UCSD-AML1 (cell line): ENCODE results near the gene NECTIN1.

Experiments used
- DNase-seq: peaks from one replicate; lab custom pipeline; 2025; ENCODE audit not compliant: unreplicated experiment; lab: John Stamatoyannopoulos, UW

NECTIN1 gene

GRCh38 chr11:119714189-119714588 is 14.8 kb downstream of the NECTIN1 start:
- DNase-seq: no peak

DNA sequence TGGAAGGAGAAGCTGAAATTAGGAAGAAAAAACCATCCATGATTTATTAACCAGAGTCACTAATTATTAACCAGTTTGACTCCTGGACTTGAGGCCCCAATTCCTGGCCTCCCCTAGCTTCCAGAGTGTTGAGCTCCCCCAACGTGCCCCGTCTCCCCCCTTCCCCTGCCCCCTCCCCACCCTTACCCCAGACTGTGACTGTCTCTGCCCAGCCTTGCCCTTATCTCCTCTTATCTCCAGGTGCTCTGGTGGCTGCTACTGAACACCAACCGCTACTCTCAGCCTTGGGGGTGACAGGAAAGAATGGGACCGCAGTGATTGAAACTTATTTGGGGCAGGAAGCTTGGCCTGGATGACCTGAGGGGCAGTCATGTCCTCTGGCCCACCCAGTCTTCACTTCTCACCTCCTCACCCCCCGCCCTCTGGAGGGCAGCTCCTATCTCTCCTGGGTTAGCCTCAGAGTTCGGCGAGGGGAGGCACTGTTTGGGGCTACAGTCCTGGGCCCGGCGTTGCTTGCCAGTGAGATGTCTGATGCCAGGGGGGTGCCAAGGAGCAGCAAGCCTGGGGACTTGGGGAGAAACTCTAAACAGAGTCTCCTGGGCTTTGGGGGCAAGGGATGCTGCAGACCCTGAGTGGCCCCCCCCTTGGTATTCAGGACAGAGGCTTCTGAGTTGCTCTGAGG is 15.5 kb downstream of the NECTIN1 start:
- DNase-seq: no peak

GRCh38 chr11:119712459-119713358 is 16.3 kb downstream of the NECTIN1 start:
- no peak for DNase-seq

DNA sequence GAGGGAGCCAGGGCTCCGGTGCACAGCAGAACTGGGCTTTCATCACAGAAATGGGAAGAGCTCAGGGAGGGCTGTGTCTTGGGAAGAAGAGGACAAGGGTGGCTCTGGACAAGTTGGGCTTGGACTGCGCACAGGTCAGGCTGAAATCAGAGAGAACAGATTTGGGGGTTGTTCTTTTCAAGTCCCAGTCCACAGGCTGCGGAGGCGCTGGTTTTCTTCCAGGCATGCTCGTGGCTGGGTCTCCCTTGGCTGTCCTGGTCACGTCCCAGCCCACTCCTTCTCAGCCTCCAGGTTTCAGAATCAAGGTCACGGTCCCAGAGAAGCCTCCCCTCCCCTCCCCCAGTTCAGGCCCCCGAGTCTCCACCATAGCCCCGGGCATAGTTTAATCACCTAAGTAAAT is 17.0 kb downstream of the NECTIN1 start:
- DNase-seq: no peak

DNA sequence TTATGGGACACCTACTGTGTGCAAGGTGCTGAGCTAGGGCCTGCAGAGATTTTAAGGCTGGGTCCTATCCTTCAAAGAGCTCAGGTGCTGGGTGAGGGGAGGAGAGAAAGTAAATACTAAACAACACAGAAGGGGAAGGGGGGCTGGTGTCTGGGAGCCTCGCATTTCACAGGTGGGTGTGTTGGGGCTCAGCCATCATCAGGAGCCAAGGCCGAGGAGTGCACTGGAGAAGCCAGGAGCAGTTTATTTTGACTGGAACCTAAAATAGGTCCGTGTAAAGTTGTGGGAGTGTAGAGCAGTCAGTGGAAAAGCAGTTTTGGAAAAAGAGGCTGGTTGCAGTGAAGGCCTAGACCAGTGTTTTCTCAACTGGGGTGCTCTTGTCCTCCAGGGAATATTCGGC is 17.5 kb downstream of the NECTIN1 start:
- no peak for DNase-seq

DNA sequence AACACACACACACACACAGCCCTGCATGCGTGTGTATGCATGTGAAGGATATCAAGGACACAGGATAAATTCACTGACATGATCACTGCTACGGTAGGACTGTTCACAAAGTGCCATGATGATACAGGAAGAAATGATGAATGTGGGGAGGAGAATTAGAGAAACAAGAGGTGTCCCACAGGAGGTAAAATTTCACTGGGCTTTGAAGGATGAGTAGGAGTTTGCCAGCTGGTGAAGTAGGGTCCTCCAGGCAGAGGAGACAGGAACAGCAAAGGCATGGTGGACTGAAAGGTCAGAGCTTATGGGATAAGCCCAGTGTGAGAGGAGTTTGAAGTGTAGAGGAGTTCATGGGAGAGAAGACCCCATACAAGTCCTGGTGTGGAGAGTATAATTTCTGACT is 18.6 kb downstream of the NECTIN1 start:
- no peak for DNase-seq

GRCh38 chr11:119709638-119710346 is 19.2 kb downstream of the NECTIN1 start:
- DNase-seq: no peak

DNA sequence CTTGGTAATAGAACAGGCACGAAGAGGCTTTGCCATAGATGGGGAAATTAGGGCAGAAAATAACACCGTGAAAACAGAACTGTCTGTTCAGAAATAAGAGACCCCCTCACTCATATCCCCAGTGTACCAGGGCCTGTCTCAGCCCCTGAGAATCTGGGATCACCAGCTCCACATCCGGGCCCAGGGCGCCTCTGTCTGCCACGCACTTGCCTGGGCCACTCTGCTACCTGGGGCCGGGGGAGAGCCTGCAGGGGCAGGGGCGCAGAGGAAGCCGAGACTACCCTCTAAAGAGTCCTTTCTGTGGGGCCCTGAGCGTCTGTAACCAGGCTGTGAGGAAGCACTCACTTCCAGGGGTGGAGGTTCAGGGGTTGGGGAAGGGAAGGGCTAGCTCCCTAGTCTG is 19.8 kb downstream of the NECTIN1 start:
- DNase-seq: no peak

GRCh38 chr11:119708384-119708783 is 20.6 kb downstream of the NECTIN1 start:
- no peak for DNase-seq

GRCh38 chr11:119706887-119707286 is 22.1 kb downstream of the NECTIN1 start:
- no peak for DNase-seq

DNA sequence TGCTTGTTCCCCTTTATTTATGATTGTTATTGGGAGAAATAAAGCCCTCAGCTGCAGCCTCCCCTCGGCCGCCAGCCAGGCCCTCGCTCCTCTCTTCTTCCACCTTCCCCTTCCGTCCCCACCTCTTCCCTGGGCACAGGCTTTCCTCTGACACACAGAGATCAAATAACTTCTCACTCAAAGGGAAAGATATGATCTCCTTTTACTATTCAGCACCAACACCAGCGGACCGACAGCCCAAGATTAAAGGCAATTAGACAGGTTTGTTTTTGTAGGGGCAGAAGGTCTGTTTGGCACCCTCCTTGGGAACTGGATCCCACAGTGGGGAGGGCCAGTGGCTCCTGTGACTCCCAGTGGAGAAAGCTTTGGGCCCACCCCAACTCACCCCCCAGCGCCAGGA is 23.0 kb downstream of the NECTIN1 start:
- DNase-seq: no peak

GRCh38 chr11:119705362-119705761 is 23.6 kb downstream of the NECTIN1 start:
- no peak for DNase-seq

DNA sequence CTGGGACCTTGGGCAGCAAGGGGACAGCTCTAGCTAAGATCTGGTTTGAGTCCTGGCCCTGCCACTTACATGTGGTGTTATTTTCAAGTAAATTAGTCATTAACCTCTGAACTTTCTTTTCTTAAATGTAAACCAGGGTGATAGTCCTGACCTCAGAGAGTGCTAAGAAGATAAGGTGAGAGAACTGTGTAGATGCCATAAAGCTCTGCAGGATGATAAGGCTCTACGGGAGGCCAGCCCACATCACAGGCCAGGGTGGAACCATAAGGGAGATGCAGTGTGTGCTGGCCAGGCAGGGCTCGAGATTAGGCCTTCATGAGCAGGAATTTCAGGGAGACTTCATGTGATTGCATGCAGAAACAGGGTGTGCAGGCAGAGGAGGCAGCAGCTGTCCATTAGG is 24.2 kb downstream of the NECTIN1 start:
- DNase-seq: no peak

GRCh38 chr11:119701591-119702549 is 27.1 kb downstream of the NECTIN1 start:
- no peak for DNase-seq

- DNase-seq: no peak
Observed at GRCh38 chr11:119700536-119701346, 28.3 kb downstream of the NECTIN1 start.

DNA sequence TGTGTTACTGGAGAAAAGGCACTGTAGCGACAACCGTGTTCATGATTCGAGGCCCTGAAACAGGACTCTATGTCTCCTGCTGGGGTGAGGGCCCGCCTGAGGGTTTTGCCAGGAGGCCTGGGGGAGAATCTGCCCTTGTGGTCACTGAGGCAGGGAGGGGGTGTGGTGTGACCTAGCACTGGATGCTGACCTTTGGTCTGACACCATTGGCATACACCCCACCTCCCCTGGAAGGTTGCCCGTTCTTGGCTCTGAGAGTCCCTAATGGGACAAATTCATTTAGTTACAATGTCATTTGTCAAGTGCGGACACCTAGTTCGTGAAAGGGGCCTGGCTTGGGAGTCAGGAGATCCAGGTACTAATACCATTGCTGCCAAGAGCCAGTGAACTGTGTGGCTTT is 29.0 kb downstream of the NECTIN1 start:
- DNase-seq: no peak

GRCh38 chr11:119699227-119699626 is 29.8 kb downstream of the NECTIN1 start:
- DNase-seq: no peak

DNA sequence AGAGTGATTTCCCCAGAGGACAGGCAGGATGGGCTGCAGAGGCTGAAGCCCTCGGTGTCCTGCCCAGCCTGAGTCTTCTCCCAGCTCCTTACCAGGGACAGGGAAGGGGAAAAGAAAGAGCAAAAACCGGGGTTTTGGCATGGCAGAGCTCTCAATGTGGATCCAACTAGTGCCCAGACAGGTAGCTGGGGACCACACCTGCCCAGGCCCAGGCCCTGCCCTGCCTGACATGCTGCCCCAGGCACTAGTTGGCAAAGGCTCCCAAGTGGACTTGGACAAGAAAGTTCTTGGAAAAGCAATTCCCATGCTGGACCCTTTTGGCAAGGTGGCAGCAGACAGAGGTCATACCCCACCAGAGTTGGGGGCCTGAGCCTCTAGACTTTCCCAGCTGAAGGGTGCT is 31.1 kb downstream of the NECTIN1 start:
- DNase-seq: no peak

DNA sequence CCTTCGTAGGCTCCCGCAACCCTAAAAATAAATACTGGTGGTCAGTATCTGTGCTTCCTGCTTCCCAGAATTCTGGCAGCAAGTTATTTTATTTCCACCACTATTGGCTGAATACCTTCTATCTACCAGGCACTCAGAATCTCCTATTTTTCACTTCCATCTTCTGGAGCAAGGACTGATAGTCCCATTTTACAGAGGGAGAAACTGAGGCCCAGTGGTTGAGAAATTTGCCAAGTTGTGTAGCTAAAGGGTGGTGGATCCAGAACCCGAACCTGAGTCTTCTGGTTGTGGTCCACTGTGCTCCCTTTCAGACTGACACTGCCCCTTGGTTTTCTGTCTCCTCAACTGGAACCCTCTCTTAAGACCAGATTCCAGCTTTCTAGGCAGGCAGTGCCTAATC is 31.6 kb downstream of the NECTIN1 start:
- no peak for DNase-seq
